Mucosa of descending colon (tissue), 3 donors: ENCODE data around the gene DMTF1. TPM values are rescaled to one million over a fixed set of nuclear protein-coding genes. Genes with fewer than 3 reads are reported as not detected.

Experiments
- ATAC-seq: fragments of 200-7000 bp; cut with Tn5 transposase; one replicate; pipeline ENCODE4 v1.9.1; 2020; ENCODE audit warnings: mild to moderate bottlenecking, moderate library complexity
- DNase-seq, 3 donors: peaks; one replicate each; pipeline ENCODE4 v3.0.0-alpha.2; 2020
- H3K36me3 ChIP-seq: fragments of 200-600 bp; one replicate; pipeline ENCODE4 v1.8.0; 2021; ENCODE audit warnings: low read depth, mild to moderate bottlenecking
- H3K4me1 ChIP-seq: fragments of 200-600 bp; one replicate; pipeline ENCODE4 v1.8.0; 2021; ENCODE audit warnings: low read depth, mild to moderate bottlenecking
- H3K4me3 ChIP-seq: fragments of 200-600 bp; one replicate; pipeline ENCODE4 v1.8.0; 2021; ENCODE audit warnings: mild to moderate bottlenecking
- H3K9me3 ChIP-seq: fragments of 200-600 bp; one replicate; pipeline ENCODE4 v1.8.0; 2021; ENCODE audit warnings: mild to moderate bottlenecking
- intact Hi-C, 2 donors: fragments of 100-400 bp; cut with DNase I in 1 of 2; cut with micrococcal nuclease in 1 of 2; formaldehyde crosslinking; loops; one replicate each; pipeline versions ENCODE4 v1.11.0 to v1.11.1; 2022; cut with DNase I, micrococcal nuclease
- total RNA-seq, 3 donors: library from RNA; stranded (reverse); fragmentation: NEBNext Ultra II Directional in 2 of 3; extraction: Animal tissue kit (Norgen Biotek cat#: 25700) in 2 of 3; gene quantifications; one replicate each; pipeline versions ENCODE4 v1.2.1 to v1.2.4, GENCODE V29; 2021 to 2023
- TF ChIP-seq, protein P1 (sequence below): fragments of 200-600 bp; IDR thresholded peaks from one replicate; pipeline ENCODE4 v1.8.0; 2022; ENCODE audit warnings: antibody characterized with exemption, mild to moderate bottlenecking
- donor health status: DM: no; HTN: no; CAD: no; lungs with moderate emphysema.
- donor health status: DM: no; HTN: no; CAD: no.
- donor health status: DM: no; HTN: yes; CAD: no.

DMTF1 gene
- total RNA-seq, 3 donors from 2014 or later = 48.4 to 94.5 (median 91.9) TPM

GRCh38 chr7:87139514-87139913 lies 12.7 kb upstream of the DMTF1 start:
- TF ChIP-seq, protein P1, sequence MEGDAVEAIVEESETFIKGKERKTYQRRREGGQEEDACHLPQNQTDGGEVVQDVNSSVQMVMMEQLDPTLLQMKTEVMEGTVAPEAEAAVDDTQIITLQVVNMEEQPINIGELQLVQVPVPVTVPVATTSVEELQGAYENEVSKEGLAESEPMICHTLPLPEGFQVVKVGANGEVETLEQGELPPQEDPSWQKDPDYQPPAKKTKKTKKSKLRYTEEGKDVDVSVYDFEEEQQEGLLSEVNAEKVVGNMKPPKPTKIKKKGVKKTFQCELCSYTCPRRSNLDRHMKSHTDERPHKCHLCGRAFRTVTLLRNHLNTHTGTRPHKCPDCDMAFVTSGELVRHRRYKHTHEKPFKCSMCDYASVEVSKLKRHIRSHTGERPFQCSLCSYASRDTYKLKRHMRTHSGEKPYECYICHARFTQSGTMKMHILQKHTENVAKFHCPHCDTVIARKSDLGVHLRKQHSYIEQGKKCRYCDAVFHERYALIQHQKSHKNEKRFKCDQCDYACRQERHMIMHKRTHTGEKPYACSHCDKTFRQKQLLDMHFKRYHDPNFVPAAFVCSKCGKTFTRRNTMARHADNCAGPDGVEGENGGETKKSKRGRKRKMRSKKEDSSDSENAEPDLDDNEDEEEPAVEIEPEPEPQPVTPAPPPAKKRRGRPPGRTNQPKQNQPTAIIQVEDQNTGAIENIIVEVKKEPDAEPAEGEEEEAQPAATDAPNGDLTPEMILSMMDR = no peak
- no peaks in the 10 kb centered on the region for H3K36me3 ChIP-seq
- DNase-seq (no peak), ATAC-seq (no peak)
- intact Hi-C loops = no loop called here
- no peaks in the 10 kb centered on the region for H3K9me3 ChIP-seq
- no peaks in the 10 kb centered on the region for H3K4me1 ChIP-seq
- H3K4me3 ChIP-seq = no peak overlapping the region

GRCh38 chr7:87140271-87140748 lies 11.9 kb upstream of the DMTF1 start:
- Histone ChIP-seq H3K4me3 (no peak overlapping the region), H3K36me3 (no peaks in the 10 kb centered on the region), H3K9me3 (no peaks in the 10 kb centered on the region), H3K4me1 (no peaks in the 10 kb centered on the region)
- ATAC-seq = peak; percentile 86
- intact Hi-C loops = loop anchor here in 1 of 2 donors (10.0 kb wide), 1 partner anchor 206 kb away; no protein-coding TSS in a partner anchor
- peak in 1 of 3 donors; percentile 32 for DNase-seq
- TF ChIP-seq, protein P1 = no peak

- DNase-seq = no peak
- no peaks in the 10 kb centered on the region for H3K4me1 ChIP-seq
- H3K9me3 ChIP-seq = no peaks in the 10 kb centered on the region
- intact Hi-C loops = loop anchor here in 1 of 2 donors (10.0 kb wide), 1 partner anchor 209 kb away; no protein-coding TSS in a partner anchor
- no peaks in the 10 kb centered on the region for H3K36me3 ChIP-seq
- ATAC-seq = peak; percentile 76
- H3K4me3 ChIP-seq = no peak overlapping the region
- TF ChIP-seq, protein P1 = no peak
Measured at GRCh38 chr7:87144173-87144657, 8.0 kb upstream of the DMTF1 start.

GRCh38 chr7:87146740-87147386 lies 5.4 kb upstream of the DMTF1 start:
- no peak for ATAC-seq
- intact Hi-C loops = loop anchor here (5.0 to 10.0 kb wide), 2 partner anchors 212 to 220 kb away; no protein-coding TSS in a partner anchor

GRCh38 chr7:87147500-87147899 lies 4.8 kb upstream of the DMTF1 start:
- DNase-seq = no peak
- Histone ChIP-seq H3K4me1 (no peaks in the 10 kb centered on the region), H3K4me3 (no peak overlapping the region), H3K9me3 (no peaks in the 10 kb centered on the region), H3K36me3 (no peaks in the 10 kb centered on the region)
- TF ChIP-seq, protein P1 = no peak
- intact Hi-C loops = loop anchor here (5.0 to 10.0 kb wide), 2 partner anchors 213 to 220 kb away; no protein-coding TSS in a partner anchor
- no peak for ATAC-seq

More at GRCh38 chr7:87146740-87147386, 5.4 kb upstream of the DMTF1 start:
- DNase-seq = peak in 2 of 3 donors; percentile 26 to 45
- H3K4me1 ChIP-seq = no peaks in the 10 kb centered on the region
- no peaks in the 10 kb centered on the region for H3K9me3 ChIP-seq
- TF ChIP-seq, protein P1 = no peak
- no peaks in the 10 kb centered on the region for H3K36me3 ChIP-seq
- H3K4me3 ChIP-seq = no peak overlapping the region
